ENCODE measurements around the gene DUSP28. TPM values are rescaled to one million over a fixed set of nuclear protein-coding genes. Genes with fewer than 3 reads are reported as not detected.
A peak's percentile ranks its signal among the peaks of the same experiment; 100 is the strongest.

Gene DUSP28
- total RNA-seq, 1 donor from 2014 or later: 11.5 TPM

GRCh38 chr2:240591784-240592183 lies 31.6 kb downstream of the DUSP28 start:
- no peak for ATAC-seq (ENCODE audit: poor library complexity)
- intact Hi-C loops (cut with DNase I): no loop called here
- DNase-seq: peak; percentile 27

- intact Hi-C loops (cut with DNase I): no loop called here
- DNase-seq (peak; percentile 68), ATAC-seq (ENCODE audit: poor library complexity) (peak; percentile 42)
These were observed 33.0 kb downstream of the DUSP28 start for GRCh38 chr2:240593026-240593702.

DNA sequence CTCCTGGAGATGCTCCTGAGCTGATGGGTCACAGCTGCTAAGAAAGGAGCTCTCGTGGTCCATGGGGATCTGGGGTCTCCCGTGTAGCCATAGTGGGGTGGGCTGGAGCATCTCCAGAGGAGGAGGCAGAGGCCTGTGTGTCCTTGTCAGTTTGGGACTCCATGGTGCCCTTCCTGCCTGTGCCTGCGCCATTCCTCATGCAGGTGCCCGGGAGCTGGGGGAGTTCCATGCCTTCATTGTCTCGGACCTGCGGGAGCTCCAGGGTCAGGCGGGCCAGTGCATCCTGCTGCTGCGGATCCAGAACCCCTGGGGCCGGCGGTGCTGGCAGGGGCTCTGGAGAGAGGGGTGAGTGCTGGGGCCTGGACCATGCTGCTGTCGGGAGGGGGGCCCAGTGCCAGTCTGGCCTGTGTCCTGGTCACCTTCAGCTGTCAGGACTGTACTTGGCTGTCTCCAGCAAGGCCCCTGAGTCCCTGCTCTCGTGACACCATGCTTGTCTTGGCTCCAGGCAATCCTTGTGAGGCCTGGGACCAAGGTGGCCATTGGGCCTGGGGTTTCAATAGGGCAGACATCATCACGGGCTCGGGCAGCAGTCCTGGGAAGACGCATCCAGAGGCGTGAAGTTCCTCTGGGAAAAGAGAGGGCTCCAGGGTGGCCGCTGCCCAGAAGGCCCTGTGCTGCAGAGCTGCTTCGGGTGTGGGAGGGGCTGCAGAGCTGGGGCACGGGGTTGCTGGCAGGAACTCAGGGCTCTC lies 33.7 kb downstream of the DUSP28 start:
- intact Hi-C loops (cut with DNase I): no loop called here
- ATAC-seq (ENCODE audit: poor library complexity): peak; percentile 71
- peak; percentile 81 for DNase-seq

- intact Hi-C loops (cut with DNase I): no loop called here
- DNase-seq: peak; percentile 53
- no peak for ATAC-seq (ENCODE audit: poor library complexity)
These were observed 34.6 kb downstream of the DUSP28 start for GRCh38 chr2:240594511-240595380.

GRCh38 chr2:240595381-240596079 lies 35.4 kb downstream of the DUSP28 start:
- intact Hi-C loops (cut with DNase I): no loop called here
- DNase-seq: peak; percentile 53
- ATAC-seq (ENCODE audit: poor library complexity): peak; percentile 13

DNA sequence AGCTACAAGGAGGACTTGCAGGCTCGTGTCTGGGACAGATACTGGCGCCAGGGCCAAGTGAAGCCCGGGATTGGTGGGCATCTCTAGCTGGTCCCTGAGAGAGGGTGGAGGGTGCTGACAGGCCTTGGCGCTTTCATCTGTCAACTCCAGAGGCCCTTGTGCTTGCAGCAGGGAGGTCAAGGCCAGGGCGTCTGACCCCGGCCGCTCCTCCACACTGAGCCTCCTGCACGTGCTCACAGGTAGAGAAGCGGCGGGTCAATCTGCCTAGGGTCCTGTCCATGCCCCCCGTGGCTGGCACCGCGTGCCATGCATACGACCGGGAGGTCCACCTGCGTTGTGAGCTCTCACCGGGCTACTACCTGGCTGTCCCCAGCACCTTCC lies 35.9 kb downstream of the DUSP28 start:
- DNase-seq: peak; percentile 67
- intact Hi-C loops (cut with DNase I): no loop called here
- peak; percentile 31 for ATAC-seq (ENCODE audit: poor library complexity)

- ATAC-seq (ENCODE audit: poor library complexity) (peak; percentile 59), DNase-seq (peak; percentile 82)
- intact Hi-C loops (cut with DNase I): no loop called here
These were observed 36.4 kb downstream of the DUSP28 start for GRCh38 chr2:240596491-240596931.

- intact Hi-C loops (cut with DNase I): no loop called here
- ATAC-seq (ENCODE audit: poor library complexity) (no peak), DNase-seq (peak; percentile 37)
These were observed 36.9 kb downstream of the DUSP28 start for GRCh38 chr2:240597054-240597418.

- intact Hi-C loops (cut with DNase I): no loop called here
- ATAC-seq (ENCODE audit: poor library complexity): no peak
- peak; percentile 37 for DNase-seq
These were observed 37.4 kb downstream of the DUSP28 start for GRCh38 chr2:240597419-240598181.

DNA sequence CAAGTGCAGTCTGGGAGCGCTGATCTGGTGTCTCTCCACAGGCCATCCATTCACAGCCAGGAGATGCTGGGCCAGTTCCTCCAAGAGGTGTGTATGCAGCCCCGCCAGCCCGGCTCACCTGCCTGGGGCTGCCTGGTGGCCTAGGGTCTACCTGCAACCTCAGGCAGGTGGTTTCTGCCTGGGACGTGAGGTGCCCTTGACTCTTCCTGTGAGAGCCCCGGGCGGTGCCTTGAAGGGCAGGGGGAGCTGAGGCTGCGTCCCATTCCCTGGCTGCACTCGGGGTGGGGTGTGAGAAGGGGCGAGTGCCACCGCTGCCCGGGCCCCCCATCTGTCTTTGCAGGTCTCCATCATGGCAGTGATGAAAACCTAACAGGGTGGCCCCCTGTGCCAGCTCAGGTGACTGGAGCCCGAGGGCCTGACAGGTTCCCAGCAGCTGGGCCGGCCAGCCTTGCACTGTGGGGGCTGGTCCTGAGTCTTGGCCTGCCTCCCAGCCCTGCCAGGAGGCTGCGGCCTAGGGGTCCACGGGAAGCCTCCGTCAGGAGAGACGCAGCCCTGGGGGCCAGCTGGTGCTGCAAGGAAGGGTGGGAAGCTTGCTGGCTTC lies 38.3 kb downstream of the DUSP28 start:
- intact Hi-C loops (cut with DNase I): no loop called here
- no peak for ATAC-seq (ENCODE audit: poor library complexity)
- peak; percentile 34 for DNase-seq

DNA sequence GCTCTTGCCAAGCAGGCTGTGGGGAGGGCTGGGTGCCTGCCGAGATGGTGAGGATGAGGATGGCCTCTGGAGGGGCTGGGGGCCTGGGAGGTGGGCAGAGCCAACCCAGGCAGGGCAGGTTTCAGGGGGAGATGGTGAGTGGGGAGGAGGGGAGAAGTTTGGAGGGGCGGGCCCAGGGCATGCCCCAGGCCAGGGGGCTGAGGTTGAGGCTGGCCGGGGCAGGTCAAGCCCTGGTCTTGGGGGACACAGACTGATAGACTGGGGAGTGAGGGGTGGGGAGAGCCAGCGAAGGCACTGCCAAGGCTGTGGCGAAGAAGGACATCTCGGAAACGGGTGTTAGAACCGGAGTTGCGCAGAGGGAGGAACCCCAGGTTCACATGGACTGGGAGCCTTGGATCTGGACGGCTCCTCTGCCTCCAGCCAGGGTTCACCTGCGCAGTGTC lies 39.0 kb downstream of the DUSP28 start:
- DNase-seq (peak; percentile 29), ATAC-seq (ENCODE audit: poor library complexity) (no peak)
- intact Hi-C loops (cut with DNase I): no loop called here

- ATAC-seq (ENCODE audit: poor library complexity) (no peak), DNase-seq (peak; percentile 40)
- intact Hi-C loops (cut with DNase I): no loop called here
These were observed 40.3 kb downstream of the DUSP28 start for GRCh38 chr2:240600451-240600961.

GRCh38 chr2:240601061-240601830 lies 41.1 kb downstream of the DUSP28 start:
- DNase-seq (peak; percentile 39), ATAC-seq (ENCODE audit: poor library complexity) (no peak)
- intact Hi-C loops (cut with DNase I): no loop called here

DNA sequence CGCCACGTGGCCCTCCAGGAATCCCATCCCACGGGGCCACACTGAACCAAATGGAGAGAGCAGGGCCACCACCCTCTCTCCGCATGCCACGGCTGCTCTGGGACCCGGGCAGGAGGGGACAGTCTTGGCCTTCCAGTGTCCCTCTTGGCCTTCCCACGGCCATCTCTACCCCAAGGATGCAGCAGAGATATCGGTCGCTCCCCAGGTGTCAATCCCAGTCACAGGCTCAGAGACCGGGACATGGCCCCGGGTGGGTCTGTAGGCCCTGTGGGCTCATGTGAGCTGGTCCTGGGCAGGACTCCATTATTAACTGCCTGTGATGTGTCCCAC lies 41.6 kb downstream of the DUSP28 start:
- ATAC-seq (ENCODE audit: poor library complexity) (no peak), DNase-seq (peak; percentile 29)
- intact Hi-C loops (cut with DNase I): no loop called here

GRCh38 chr2:240602266-240603050 lies 42.3 kb downstream of the DUSP28 start:
- intact Hi-C loops (cut with DNase I): no loop called here
- ATAC-seq (ENCODE audit: poor library complexity) (no peak), DNase-seq (peak; percentile 37)
